Measurements from ENCODE around the gene PLXNA4.

DNA sequence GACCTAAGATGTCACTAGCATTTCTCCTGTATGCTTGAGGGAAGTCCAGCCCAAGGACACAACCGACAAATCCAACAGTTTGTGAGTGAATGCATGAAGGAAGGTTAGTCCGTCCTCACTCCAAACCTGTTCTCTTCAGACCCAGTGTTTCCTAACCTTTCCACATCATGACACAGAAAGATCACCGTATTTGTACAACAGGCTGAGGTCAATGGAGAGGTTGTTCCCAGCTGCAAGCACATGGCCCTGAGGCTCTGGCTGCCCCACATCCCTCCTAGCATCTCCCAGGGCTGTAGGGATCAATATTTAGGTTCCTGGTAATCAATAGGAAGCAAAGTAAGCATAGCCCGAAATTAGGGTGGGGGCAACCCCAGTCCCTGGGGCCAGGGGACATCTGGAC is 227.9 kb downstream of the PLXNA4 start:
- TF ChIP-seq, protein P1, sequence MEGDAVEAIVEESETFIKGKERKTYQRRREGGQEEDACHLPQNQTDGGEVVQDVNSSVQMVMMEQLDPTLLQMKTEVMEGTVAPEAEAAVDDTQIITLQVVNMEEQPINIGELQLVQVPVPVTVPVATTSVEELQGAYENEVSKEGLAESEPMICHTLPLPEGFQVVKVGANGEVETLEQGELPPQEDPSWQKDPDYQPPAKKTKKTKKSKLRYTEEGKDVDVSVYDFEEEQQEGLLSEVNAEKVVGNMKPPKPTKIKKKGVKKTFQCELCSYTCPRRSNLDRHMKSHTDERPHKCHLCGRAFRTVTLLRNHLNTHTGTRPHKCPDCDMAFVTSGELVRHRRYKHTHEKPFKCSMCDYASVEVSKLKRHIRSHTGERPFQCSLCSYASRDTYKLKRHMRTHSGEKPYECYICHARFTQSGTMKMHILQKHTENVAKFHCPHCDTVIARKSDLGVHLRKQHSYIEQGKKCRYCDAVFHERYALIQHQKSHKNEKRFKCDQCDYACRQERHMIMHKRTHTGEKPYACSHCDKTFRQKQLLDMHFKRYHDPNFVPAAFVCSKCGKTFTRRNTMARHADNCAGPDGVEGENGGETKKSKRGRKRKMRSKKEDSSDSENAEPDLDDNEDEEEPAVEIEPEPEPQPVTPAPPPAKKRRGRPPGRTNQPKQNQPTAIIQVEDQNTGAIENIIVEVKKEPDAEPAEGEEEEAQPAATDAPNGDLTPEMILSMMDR (IDR thresholded peaks at IDR 0.05) = no peak
- TF ChIP-seq POLR2AphosphoS5 (IDR thresholded peaks at IDR 0.05) (no peak), POLR2A (IDR thresholded peaks at IDR 0.05) (no peak), EP300 (IDR thresholded peaks at IDR 0.05; ENCODE audit: low read depth) (no peak)
